Liver (tissue), 9 donors: ENCODE measurements around the gene TMTC4. TPM values are rescaled to one million over a fixed set of nuclear protein-coding genes. Genes with fewer than 3 reads are reported as not detected.

Experiments
- DNase-seq: peaks from one replicate; pipeline ENCODE4 v3.0.0-alpha.2; 2017; ENCODE audit warnings: low spot score
- H3K27ac ChIP-seq, 2 donors: one replicate each; pipeline ENCODE4 v1.7.0; 2013; ENCODE audit warnings: inconsistent platforms in 2 of 2, low read length in 2 of 2, control low read depth in 1 of 2, low read depth in 1 of 2, mild to moderate bottlenecking in 1 of 2
- H3K27me3 ChIP-seq, 4 donors: one replicate each; pipeline versions ENCODE4 v1.6.1 to v1.7.0; 2013; ENCODE audit warnings: low read length in 3 of 4, inconsistent platforms in 1 of 4, mild to moderate bottlenecking in 1 of 4, moderate library complexity in 1 of 4; ENCODE audit not compliant: control insufficient read depth in 4 of 4, insufficient read depth in 4 of 4
- H3K36me3 ChIP-seq, 4 donors: one replicate each; pipeline versions ENCODE4 v1.6.1 to v1.7.0; 2013; ENCODE audit warnings: low read length in 3 of 4, mild to moderate bottlenecking in 3 of 4, low read depth in 1 of 4, moderate library complexity in 1 of 4; ENCODE audit not compliant: control insufficient read depth in 4 of 4, insufficient read depth in 3 of 4
- H3K4me1 ChIP-seq, 4 donors: one replicate each; pipeline versions ENCODE4 v1.6.1 to v1.7.0; 2013; ENCODE audit warnings: low read length in 3 of 4, mild to moderate bottlenecking in 3 of 4, moderate library complexity in 1 of 4; ENCODE audit not compliant: control insufficient read depth in 4 of 4, insufficient read depth in 4 of 4
- H3K4me3 ChIP-seq, 3 donors: one replicate each; pipeline versions ENCODE4 v1.6.1 to v1.7.0; 2013; ENCODE audit warnings: low read length in 3 of 3, control low read depth in 1 of 3, low read depth in 1 of 3, mild to moderate bottlenecking in 1 of 3
- H3K9ac ChIP-seq, 2 donors: one replicate each; pipeline ENCODE4 v1.7.0; 2013; ENCODE audit warnings: low read length in 2 of 2, mild to moderate bottlenecking in 2 of 2, moderate library complexity in 2 of 2, control low read depth in 1 of 2, low read depth in 1 of 2
- H3K9me3 ChIP-seq, 4 donors: one replicate each; pipeline versions ENCODE4 v1.6.1 to v1.7.0; 2013; ENCODE audit warnings: low read length in 3 of 4; ENCODE audit not compliant: control insufficient read depth in 4 of 4
- FOXA1 ChIP-seq: IDR thresholded peaks from 2 replicates; pipeline ENCODE4 v1.6.1; 2016; ENCODE audit warnings: antibody characterized with exemption
- FOXA2 ChIP-seq: IDR thresholded peaks from 2 replicates; pipeline ENCODE4 v1.6.1; 2016; ENCODE audit warnings: antibody characterized with exemption
- GABPA ChIP-seq, 2 donors: IDR thresholded peaks in 1 of 2; conservative IDR thresholded peaks in 1 of 2; 2 replicates each; pipeline ENCODE4 v1.6.1; 2016; ENCODE audit warnings: antibody characterized with exemption in 2 of 2, mild to moderate bottlenecking in 1 of 2, moderate library complexity in 1 of 2
- HNF4A ChIP-seq, 2 donors: conservative IDR thresholded peaks; 2 replicates each; pipeline ENCODE4 v1.6.1; 2016; ENCODE audit warnings: antibody characterized with exemption in 2 of 2, mild to moderate bottlenecking in 2 of 2
- HNF4G ChIP-seq: IDR thresholded peaks from 2 replicates; pipeline ENCODE4 v1.6.1; 2016; ENCODE audit warnings: antibody characterized with exemption
- JUND ChIP-seq, 2 donors: IDR thresholded peaks; 2 replicates each; pipeline ENCODE4 v1.6.1; 2016; ENCODE audit warnings: antibody characterized with exemption in 2 of 2
- NR2F2 ChIP-seq: IDR thresholded peaks from 2 replicates; pipeline ENCODE4 v1.6.1; 2016; ENCODE audit warnings: antibody characterized with exemption
- RAD21 ChIP-seq, 2 donors: IDR thresholded peaks; 2 replicates each; pipeline ENCODE4 v1.6.1; 2016; ENCODE audit warnings: antibody characterized with exemption in 2 of 2, mild to moderate bottlenecking in 2 of 2
- RXRA ChIP-seq, 2 donors: IDR thresholded peaks; 2 replicates each; pipeline ENCODE4 v1.6.1; 2017 to 2018; ENCODE audit warnings: antibody characterized with exemption in 2 of 2, mild to moderate bottlenecking in 1 of 2
- SP1 ChIP-seq: IDR thresholded peaks from 2 replicates; pipeline ENCODE4 v1.6.1; 2018; ENCODE audit warnings: antibody characterized with exemption, mild to moderate bottlenecking
- TAF1 ChIP-seq: conservative IDR thresholded peaks from 2 replicates; pipeline ENCODE4 v1.6.1; 2016; ENCODE audit warnings: antibody characterized with exemption, mild to moderate bottlenecking
- YY1 ChIP-seq: IDR thresholded peaks from 2 replicates; pipeline ENCODE4 v1.6.1; 2016; ENCODE audit warnings: antibody characterized with exemption, mild to moderate bottlenecking
- WGBS: extraction: QIAGEN DNeasy Blood & Tissue Kit; methylation state at CpG from one replicate; pipeline ENCODE4 v1.1.7; 2013; 5-methylcytosine and 5-hydroxymethylcytosine counted together
- polyA plus RNA-seq, 2 donors: library from polyadenylated mRNA; stranded (reverse) in 1 of 2; unstranded in 1 of 2; fragments of 200-250 nt in 1 of 2; fragments of >200 nt in 1 of 2; fragmentation: Nextera tagmentation in 1 of 2; extraction: Ambion mirVana in 1 of 2; gene quantifications; one replicate each; pipeline versions ENCODE4 v1.2.1 to v1.2.3, GENCODE V29; 2013 to 2015
- total RNA-seq, 2 donors: library from RNA; depleted of rRNA; stranded (reverse); fragments of >200 nt; gene quantifications; one replicate each; pipeline ENCODE4 v1.2.3, GENCODE V29; 2014
- TF ChIP-seq, protein P1 (sequence below): IDR thresholded peaks from 2 replicates; pipeline ENCODE4 v1.6.1; 2016; ENCODE audit warnings: antibody characterized with exemption
- TF ChIP-seq, protein P2 (sequence below): fragments of 150-350 bp; IDR thresholded peaks from 2 replicates; pipeline ENCODE4 v1.5.1; 2017; ENCODE audit warnings: improper control_type of control experiment, low read depth, low read length; ENCODE audit not compliant: missing input control
- TF ChIP-seq, protein P3 (sequence below): IDR thresholded peaks from 2 replicates; pipeline ENCODE4 v1.6.1; 2016; ENCODE audit warnings: antibody characterized with exemption
- TF ChIP-seq, protein P4 (sequence below): IDR thresholded peaks from 2 replicates; pipeline ENCODE4 v1.6.1; 2016; ENCODE audit warnings: antibody characterized with exemption
- TF ChIP-seq, protein P5 (sequence below): IDR thresholded peaks from 2 replicates; pipeline ENCODE4 v1.6.1; 2016; ENCODE audit warnings: antibody characterized with exemption, mild to moderate bottlenecking
- donor health status: healthy.
- donor health status: healthy.
- donor health status: healthy.
- donor health status: healthy.
- donor health status: healthy.

The TMTC4 gene
- total and polyA plus RNA-seq, 4 donors: 7.3 to 26.4 (median 12.3) TPM

DNA sequence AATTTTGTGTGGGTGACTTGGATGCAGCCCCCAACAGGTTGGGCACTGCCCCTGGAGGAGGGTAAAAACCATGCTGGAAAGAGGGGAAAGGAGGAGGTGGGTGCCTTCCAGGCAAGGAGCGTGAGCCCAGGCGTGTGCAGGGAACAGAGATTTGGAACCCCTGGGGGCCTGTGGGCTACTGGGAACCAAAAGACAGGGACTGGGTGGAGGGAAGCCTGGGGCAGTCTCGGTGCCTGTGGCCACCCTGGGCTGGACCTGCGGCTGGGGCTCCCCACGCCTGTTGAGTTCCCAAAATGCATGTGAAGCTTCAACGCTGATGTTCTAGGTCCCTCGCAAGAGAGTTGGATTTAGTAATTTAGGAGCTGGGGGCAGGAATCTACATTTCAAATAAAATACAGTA lies 110.8 kb downstream of the TMTC4 start:
- H3K4me3 ChIP-seq: no peak overlapping the region
- no peaks in the 10 kb centered on the region for H3K27me3 ChIP-seq
- H3K4me1 ChIP-seq: peaks cover 3 to 39% (median 28%) of the 10 kb centered on the region in 4 donors
- DNase-seq: no peak
- TF ChIP-seq, protein P1, sequence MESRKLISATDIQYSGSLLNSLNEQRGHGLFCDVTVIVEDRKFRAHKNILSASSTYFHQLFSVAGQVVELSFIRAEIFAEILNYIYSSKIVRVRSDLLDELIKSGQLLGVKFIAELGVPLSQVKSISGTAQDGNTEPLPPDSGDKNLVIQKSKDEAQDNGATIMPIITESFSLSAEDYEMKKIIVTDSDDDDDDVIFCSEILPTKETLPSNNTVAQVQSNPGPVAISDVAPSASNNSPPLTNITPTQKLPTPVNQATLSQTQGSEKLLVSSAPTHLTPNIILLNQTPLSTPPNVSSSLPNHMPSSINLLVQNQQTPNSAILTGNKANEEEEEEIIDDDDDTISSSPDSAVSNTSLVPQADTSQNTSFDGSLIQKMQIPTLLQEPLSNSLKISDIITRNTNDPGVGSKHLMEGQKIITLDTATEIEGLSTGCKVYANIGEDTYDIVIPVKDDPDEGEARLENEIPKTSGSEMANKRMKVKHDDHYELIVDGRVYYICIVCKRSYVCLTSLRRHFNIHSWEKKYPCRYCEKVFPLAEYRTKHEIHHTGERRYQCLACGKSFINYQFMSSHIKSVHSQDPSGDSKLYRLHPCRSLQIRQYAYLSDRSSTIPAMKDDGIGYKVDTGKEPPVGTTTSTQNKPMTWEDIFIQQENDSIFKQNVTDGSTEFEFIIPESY: no peak
- H3K9me3 ChIP-seq: no peaks in the 10 kb centered on the region
- no peak overlapping the region for H3K9ac ChIP-seq
- WGBS: 96% methylated on average over 7 of the region's 7 CpGs
- H3K27ac ChIP-seq: no peak overlapping the region
- H3K36me3 ChIP-seq: no peaks in the 10 kb centered on the region

DNA sequence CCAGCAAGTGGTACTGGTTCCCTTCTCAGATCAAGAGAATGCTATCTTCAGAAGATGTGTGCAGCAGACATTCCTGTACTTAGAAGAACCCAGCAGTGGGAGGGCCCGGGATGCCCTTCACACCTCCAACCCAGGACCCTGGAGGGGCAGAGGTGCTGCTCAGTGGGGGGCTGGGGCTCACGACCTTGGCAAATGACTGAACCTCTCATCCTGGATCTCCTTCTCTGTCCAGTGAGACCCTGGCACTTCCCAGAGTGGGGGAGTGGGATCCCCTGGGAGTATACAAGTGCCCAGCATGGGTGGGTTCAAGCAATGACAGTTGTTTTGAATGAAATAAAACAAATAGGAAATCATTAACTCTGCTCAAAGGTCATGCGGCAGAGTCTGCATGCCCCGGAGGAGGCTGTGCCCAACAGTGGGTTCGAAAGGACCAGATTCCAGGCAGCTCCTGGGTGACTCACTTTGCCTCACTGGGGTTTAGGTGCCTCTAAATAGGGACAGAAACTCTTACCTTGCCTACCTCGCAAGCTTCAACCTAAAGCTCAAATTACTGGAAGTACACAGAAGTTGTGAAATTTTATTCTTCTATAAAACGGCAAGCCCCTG lies 112.9 kb downstream of the TMTC4 start:
- Histone ChIP-seq H3K9ac (no peak overlapping the region), H3K4me1 (peaks cover 3 to 39% (median 28%) of the 10 kb centered on the region in 4 donors), H3K4me3 (no peak overlapping the region), H3K27me3 (no peaks in the 10 kb centered on the region), H3K27ac (peak overlapping the region in 1 of 2 donors; percentile 21), H3K36me3 (no peaks in the 10 kb centered on the region), H3K9me3 (no peaks in the 10 kb centered on the region)
- no peak for DNase-seq
- TF ChIP-seq SP1: peak; percentile 73
- peak; percentile 58 to 70 for TF ChIP-seq HNF4A (conservative IDR thresholded peaks at IDR 0.05)
- no peak for TF ChIP-seq FOXA2
- TF ChIP-seq, protein P2, sequence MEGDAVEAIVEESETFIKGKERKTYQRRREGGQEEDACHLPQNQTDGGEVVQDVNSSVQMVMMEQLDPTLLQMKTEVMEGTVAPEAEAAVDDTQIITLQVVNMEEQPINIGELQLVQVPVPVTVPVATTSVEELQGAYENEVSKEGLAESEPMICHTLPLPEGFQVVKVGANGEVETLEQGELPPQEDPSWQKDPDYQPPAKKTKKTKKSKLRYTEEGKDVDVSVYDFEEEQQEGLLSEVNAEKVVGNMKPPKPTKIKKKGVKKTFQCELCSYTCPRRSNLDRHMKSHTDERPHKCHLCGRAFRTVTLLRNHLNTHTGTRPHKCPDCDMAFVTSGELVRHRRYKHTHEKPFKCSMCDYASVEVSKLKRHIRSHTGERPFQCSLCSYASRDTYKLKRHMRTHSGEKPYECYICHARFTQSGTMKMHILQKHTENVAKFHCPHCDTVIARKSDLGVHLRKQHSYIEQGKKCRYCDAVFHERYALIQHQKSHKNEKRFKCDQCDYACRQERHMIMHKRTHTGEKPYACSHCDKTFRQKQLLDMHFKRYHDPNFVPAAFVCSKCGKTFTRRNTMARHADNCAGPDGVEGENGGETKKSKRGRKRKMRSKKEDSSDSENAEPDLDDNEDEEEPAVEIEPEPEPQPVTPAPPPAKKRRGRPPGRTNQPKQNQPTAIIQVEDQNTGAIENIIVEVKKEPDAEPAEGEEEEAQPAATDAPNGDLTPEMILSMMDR: no peak
- TF ChIP-seq JUND (IDR thresholded peaks at IDR 0.05): peak; percentile 36 to 75
- TF ChIP-seq YY1: no peak
- peak in 1 of 2 donors; percentile 13 for TF ChIP-seq RAD21 (IDR thresholded peaks at IDR 0.05)
- peak; percentile 32 to 34 for TF ChIP-seq RXRA (IDR thresholded peaks at IDR 0.05)
- TF ChIP-seq, protein P3, sequence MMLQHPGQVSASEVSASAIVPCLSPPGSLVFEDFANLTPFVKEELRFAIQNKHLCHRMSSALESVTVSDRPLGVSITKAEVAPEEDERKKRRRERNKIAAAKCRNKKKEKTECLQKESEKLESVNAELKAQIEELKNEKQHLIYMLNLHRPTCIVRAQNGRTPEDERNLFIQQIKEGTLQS: no peak
- TF ChIP-seq, protein P4, sequence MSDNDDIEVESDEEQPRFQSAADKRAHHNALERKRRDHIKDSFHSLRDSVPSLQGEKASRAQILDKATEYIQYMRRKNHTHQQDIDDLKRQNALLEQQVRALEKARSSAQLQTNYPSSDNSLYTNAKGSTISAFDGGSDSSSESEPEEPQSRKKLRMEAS: no peak
- no peak for TF ChIP-seq NR2F2
- TF ChIP-seq, protein P5, sequence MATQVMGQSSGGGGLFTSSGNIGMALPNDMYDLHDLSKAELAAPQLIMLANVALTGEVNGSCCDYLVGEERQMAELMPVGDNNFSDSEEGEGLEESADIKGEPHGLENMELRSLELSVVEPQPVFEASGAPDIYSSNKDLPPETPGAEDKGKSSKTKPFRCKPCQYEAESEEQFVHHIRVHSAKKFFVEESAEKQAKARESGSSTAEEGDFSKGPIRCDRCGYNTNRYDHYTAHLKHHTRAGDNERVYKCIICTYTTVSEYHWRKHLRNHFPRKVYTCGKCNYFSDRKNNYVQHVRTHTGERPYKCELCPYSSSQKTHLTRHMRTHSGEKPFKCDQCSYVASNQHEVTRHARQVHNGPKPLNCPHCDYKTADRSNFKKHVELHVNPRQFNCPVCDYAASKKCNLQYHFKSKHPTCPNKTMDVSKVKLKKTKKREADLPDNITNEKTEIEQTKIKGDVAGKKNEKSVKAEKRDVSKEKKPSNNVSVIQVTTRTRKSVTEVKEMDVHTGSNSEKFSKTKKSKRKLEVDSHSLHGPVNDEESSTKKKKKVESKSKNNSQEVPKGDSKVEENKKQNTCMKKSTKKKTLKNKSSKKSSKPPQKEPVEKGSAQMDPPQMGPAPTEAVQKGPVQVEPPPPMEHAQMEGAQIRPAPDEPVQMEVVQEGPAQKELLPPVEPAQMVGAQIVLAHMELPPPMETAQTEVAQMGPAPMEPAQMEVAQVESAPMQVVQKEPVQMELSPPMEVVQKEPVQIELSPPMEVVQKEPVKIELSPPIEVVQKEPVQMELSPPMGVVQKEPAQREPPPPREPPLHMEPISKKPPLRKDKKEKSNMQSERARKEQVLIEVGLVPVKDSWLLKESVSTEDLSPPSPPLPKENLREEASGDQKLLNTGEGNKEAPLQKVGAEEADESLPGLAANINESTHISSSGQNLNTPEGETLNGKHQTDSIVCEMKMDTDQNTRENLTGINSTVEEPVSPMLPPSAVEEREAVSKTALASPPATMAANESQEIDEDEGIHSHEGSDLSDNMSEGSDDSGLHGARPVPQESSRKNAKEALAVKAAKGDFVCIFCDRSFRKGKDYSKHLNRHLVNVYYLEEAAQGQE: no peak
- no peak for TF ChIP-seq GABPA (IDR thresholded peaks at IDR 0.05 in 1 of 2, conservative IDR thresholded peaks at IDR 0.05 in 1 of 2)
- TF ChIP-seq, protein P1: no peak
- peak; percentile 11 for TF ChIP-seq FOXA1
- no peak for TF ChIP-seq HNF4G
- TF ChIP-seq TAF1: no peak
- WGBS: 40% methylated on average over 7 of the region's 7 CpGs
